Gastroesophageal sphincter (tissue), 3 donors: Measurements from ENCODE around the gene CEP170B.

ENCODE experiments used
- EP300 ChIP-seq: sonication (generic); formaldehyde crosslinking; IDR thresholded peaks from one replicate; pipeline ENCODE4 v1.6.1; 2017; ENCODE audit warnings: antibody characterized with exemption, mild to moderate bottlenecking
- POLR2A ChIP-seq, 2 donors: fragments of 450-650 bp; IDR thresholded peaks; one replicate each; pipeline ENCODE4 v1.6.1; 2017; ENCODE audit warnings: antibody characterized with exemption in 2 of 2, mild to moderate bottlenecking in 2 of 2, moderate library complexity in 1 of 2
- POLR2AphosphoS5 ChIP-seq: sonication (generic); formaldehyde crosslinking; IDR thresholded peaks from one replicate; pipeline ENCODE4 v1.6.1; 2017; ENCODE audit warnings: antibody characterized with exemption
- TF ChIP-seq, protein P1 (sequence below), 4 experiments: fragments of 200-600 bp in 2 of 4; fragments of 450-650 bp in 2 of 4; sonication (generic) in 1 of 4; IDR thresholded peaks; one replicate each; pipeline ENCODE4 v1.5.1; 2017 to 2019; ENCODE audit warnings: antibody characterized with exemption in 4 of 4, mild to moderate bottlenecking in 2 of 4, moderate library complexity in 2 of 4

GRCh38 chr14:104928391-104929133 is 63.5 kb downstream of the CEP170B start:
- TF ChIP-seq POLR2AphosphoS5 (no peak), EP300 (no peak), POLR2A (IDR thresholded peaks at IDR 0.05) (no peak)
- TF ChIP-seq, protein P1, sequence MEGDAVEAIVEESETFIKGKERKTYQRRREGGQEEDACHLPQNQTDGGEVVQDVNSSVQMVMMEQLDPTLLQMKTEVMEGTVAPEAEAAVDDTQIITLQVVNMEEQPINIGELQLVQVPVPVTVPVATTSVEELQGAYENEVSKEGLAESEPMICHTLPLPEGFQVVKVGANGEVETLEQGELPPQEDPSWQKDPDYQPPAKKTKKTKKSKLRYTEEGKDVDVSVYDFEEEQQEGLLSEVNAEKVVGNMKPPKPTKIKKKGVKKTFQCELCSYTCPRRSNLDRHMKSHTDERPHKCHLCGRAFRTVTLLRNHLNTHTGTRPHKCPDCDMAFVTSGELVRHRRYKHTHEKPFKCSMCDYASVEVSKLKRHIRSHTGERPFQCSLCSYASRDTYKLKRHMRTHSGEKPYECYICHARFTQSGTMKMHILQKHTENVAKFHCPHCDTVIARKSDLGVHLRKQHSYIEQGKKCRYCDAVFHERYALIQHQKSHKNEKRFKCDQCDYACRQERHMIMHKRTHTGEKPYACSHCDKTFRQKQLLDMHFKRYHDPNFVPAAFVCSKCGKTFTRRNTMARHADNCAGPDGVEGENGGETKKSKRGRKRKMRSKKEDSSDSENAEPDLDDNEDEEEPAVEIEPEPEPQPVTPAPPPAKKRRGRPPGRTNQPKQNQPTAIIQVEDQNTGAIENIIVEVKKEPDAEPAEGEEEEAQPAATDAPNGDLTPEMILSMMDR (IDR thresholded peaks at IDR 0.05), result no peak
